ENCODE measurements around the gene SLC22A15.

The SLC22A15 gene

GRCh38 chr1:116104667-116105066 is 128.4 kb downstream of the SLC22A15 start:
- DNase-seq (ENCODE audit: low read depth), result no peak

- no peak for DNase-seq (ENCODE audit: low read depth)
Measured at GRCh38 chr1:116105996-116106395, 129.7 kb downstream of the SLC22A15 start.

- DNase-seq (ENCODE audit: low read depth), result no peak
Measured at GRCh38 chr1:116106646-116107045, 130.3 kb downstream of the SLC22A15 start.

GRCh38 chr1:116107371-116107770 is 131.1 kb downstream of the SLC22A15 start:
- no peak for DNase-seq (ENCODE audit: low read depth)

GRCh38 chr1:116110567-116111523 is 134.5 kb downstream of the SLC22A15 start, which contains the start of gene MAB21L3:
MAB21L3 (plus strand) TSS chr1:116111399; CDS start chr1:116112616, 1,217 bp downstream.
- DNase-seq (ENCODE audit: low read depth), result no peak

GRCh38 chr1:116111524-116112021 is 135.3 kb downstream of the SLC22A15 start:
- DNase-seq (ENCODE audit: low read depth), result no peak

GRCh38 chr1:116112388-116113140 is 136.3 kb downstream of the SLC22A15 start:
- DNase-seq (ENCODE audit: low read depth), result no peak

GRCh38 chr1:116113615-116114014 is 137.3 kb downstream of the SLC22A15 start:
- no peak for DNase-seq (ENCODE audit: low read depth)

GRCh38 chr1:116115476-116116439 is 139.4 kb downstream of the SLC22A15 start:
- DNase-seq (ENCODE audit: low read depth), result peak; percentile 84

- DNase-seq (ENCODE audit: low read depth), result no peak
Measured at GRCh38 chr1:116118471-116118870, 142.2 kb downstream of the SLC22A15 start.

All from HS-27A (cell line).